ENCODE data around the gene FAM168B. TPM values are rescaled to one million over a fixed set of nuclear protein-coding genes. Genes with fewer than 3 reads are reported as not detected.
A peak's percentile ranks its signal among the peaks of the same experiment; 100 is the strongest.

The FAM168B gene
- total and polyA plus RNA-seq, 8 donors = 63.3 to 99.6 (median 85.1) TPM

DNA sequence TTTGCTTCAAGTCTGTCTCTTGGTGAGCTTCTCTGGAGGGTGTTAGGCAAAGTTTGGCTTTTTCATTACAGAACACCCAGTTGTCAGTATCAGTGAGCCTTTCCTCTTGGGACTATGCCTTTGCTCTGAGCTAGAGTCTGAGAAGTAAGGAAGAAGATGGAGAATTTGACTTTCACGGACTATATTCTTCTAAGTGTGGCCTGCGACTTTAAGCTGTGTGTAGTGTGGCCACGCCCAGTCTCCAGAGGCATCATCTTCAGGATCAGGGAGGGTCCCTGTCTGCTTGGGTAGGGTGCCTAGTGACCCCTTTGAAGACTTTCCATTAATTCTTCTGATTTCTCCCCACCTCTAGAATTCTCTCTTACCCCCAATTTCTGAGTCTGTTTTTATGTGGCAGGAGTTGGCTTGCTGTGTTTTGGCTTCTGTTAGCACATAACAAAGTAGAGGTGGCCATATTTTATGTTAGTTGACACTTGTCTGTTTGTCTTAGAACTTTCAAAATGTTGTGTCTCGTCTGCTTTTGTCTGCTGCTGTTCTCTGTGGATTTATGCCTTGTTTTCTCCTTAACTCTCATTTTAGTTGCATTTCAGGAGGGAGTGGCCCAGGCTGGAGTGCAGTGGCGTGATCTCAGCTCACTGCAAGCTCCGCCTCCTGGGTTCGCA, 20.4 kb upstream of the FAM168B start:
- Histone ChIP-seq H3K4me3 (no peak overlapping the region), H3K27me3 (no peaks in the 10 kb centered on the region), H3K36me3 (peaks cover 0 to 16% of the 10 kb centered on the region in 2 donors), H3K27ac (peak overlapping the region in 1 of 2 donors; percentile 14), H3K4me1 (peaks cover 4 to 35% of the 10 kb centered on the region in 2 donors), H3K9me3 (no peaks in the 10 kb centered on the region)
- ATAC-seq (no peak), DNase-seq (no peak)
- TF ChIP-seq, protein P1, sequence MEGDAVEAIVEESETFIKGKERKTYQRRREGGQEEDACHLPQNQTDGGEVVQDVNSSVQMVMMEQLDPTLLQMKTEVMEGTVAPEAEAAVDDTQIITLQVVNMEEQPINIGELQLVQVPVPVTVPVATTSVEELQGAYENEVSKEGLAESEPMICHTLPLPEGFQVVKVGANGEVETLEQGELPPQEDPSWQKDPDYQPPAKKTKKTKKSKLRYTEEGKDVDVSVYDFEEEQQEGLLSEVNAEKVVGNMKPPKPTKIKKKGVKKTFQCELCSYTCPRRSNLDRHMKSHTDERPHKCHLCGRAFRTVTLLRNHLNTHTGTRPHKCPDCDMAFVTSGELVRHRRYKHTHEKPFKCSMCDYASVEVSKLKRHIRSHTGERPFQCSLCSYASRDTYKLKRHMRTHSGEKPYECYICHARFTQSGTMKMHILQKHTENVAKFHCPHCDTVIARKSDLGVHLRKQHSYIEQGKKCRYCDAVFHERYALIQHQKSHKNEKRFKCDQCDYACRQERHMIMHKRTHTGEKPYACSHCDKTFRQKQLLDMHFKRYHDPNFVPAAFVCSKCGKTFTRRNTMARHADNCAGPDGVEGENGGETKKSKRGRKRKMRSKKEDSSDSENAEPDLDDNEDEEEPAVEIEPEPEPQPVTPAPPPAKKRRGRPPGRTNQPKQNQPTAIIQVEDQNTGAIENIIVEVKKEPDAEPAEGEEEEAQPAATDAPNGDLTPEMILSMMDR (IDR thresholded peaks at IDR 0.05) = no peak
- intact Hi-C loops (cut with DNase I) = no loop called here

GRCh38 chr2:131112529-131112928, 19.3 kb upstream of the FAM168B start:
- no peaks in the 10 kb centered on the region for H3K27me3 ChIP-seq
- intact Hi-C loops (cut with DNase I) = no loop called here
- ATAC-seq (no peak), DNase-seq (no peak)
- H3K9me3 ChIP-seq = no peaks in the 10 kb centered on the region
- no peak overlapping the region for H3K4me3 ChIP-seq
- H3K27ac ChIP-seq = no peak overlapping the region
- peaks cover 0 to 16% of the 10 kb centered on the region in 2 donors for H3K36me3 ChIP-seq
- H3K4me1 ChIP-seq = peaks cover 4 to 45% of the 10 kb centered on the region in 2 donors
- TF ChIP-seq, protein P1 (IDR thresholded peaks at IDR 0.05) = no peak

DNA sequence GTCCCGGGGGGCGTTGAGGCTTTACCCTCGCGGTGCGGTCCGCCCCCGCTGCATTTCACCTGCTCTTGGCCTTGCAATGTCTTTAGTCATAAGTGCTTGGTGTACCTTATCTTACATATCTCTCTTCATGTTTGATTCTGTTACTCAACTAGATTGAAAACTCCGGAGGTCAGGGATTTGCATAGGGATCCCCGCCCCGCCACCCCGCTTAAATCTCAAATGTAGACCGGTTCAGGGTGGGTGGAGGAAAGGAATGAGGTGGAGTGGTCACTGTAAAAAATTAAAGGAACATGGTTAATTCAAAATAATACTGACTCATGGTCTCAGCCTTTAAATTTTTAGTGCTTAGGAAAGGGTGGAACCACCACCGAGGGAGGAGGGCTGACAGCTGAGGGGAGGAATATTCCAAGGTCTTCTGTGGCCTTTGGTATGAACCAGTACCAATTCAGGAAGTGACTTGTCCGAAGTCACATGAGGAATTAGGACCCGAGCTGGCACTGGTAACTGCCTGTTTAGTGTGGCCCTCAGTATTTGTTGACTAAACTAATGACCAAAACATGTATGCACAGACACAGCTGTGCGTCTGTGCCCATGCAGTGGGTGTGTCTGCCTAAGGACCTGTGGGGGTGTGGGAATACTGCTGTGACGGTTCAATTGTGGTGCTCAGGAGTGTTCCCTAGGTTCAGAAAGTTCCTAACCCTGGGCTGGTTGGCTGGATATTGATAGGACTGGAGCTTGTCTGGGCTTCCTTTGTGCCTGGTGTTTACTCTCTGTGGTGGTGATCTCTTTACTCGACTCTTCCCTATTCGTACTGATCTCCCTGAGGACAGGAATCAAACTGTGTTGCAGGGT, 12.9 kb upstream of the FAM168B start:
- peak; percentile 48 for ATAC-seq
- DNase-seq = peak in 1 of 4 donors; percentile 65
- TF ChIP-seq, protein P1 (IDR thresholded peaks at IDR 0.05) = no peak
- H3K36me3 ChIP-seq = no peaks in the 10 kb centered on the region
- peaks cover 0 to 43% of the 10 kb centered on the region in 2 donors for H3K4me1 ChIP-seq
- H3K27me3 ChIP-seq = no peaks in the 10 kb centered on the region
- peak overlapping the region; percentile 95 to 98 for H3K27ac ChIP-seq
- intact Hi-C loops (cut with DNase I) = no loop called here
- H3K4me3 ChIP-seq = peak overlapping the region; percentile 77 to 93
- no peaks in the 10 kb centered on the region for H3K9me3 ChIP-seq

GRCh38 chr2:131105156-131105949, 12.1 kb upstream of the FAM168B start, which contains the start of gene PLEKHB2:
Gene PLEKHB2 (plus strand): TSS chr2:131105336. CDS start chr2:131120942, 15,606 bp downstream.
- H3K27me3 ChIP-seq = no peaks in the 10 kb centered on the region
- intact Hi-C loops (cut with DNase I) = no loop called here
- peak; percentile 90 to 98 (median 94) for DNase-seq
- peaks cover 0 to 43% of the 10 kb centered on the region in 2 donors for H3K4me1 ChIP-seq
- H3K27ac ChIP-seq = peak within 1 kb of the TSS; percentile 95 to 98
- TF ChIP-seq, protein P1 (IDR thresholded peaks at IDR 0.05) = no peak
- H3K9me3 ChIP-seq = no peaks in the 10 kb centered on the region
- peak within 1 kb of the TSS; percentile 77 to 93 for H3K4me3 ChIP-seq
- no peaks in the 10 kb centered on the region for H3K36me3 ChIP-seq
- peak; percentile 85 for ATAC-seq
